Measurements from ENCODE around the gene CSPG4.

GRCh38 chr15:75662823-75663519 lies 49.7 kb downstream of the CSPG4 start:
- TF ChIP-seq EZH2 (IDR thresholded peaks at IDR 0.05) (no peak), POLR2AphosphoS5 (IDR thresholded peaks at IDR 0.05; ENCODE audit: borderline replicate concordance, low read depth, low read length) (no peak)
